Measurements from ENCODE around the gene LILRB3.
"Not testable (repeated sequence)": the region's sequence is repeated elsewhere in the genome, so short reads cannot be mapped to it uniquely, and the experiment has no call there.

The LILRB3 gene

GRCh38 chr19:54242234-54242633 is 19.4 kb upstream of the LILRB3 start:
- DNase-seq, result not testable (repeated sequence)

GRCh38 chr19:54240372-54241336 is 17.8 kb upstream of the LILRB3 start:
- DNase-seq, result not testable (repeated sequence)

- DNase-seq, result not testable (repeated sequence)
Measured at GRCh38 chr19:54239491-54240371, 16.9 kb upstream of the LILRB3 start.

- DNase-seq, result no peak
Measured at GRCh38 chr19:54233941-54234340, 11.1 kb upstream of the LILRB3 start.

- peak; percentile 80 for DNase-seq
Measured at GRCh38 chr19:54231077-54231931, 8.5 kb upstream of the LILRB3 start.

GRCh38 chr19:54230031-54230430 is 7.2 kb upstream of the LILRB3 start:
- DNase-seq, result no peak

GRCh38 chr19:54229146-54229545 is 6.3 kb upstream of the LILRB3 start:
- DNase-seq, result no peak

- DNase-seq, result not testable (repeated sequence)
Measured at GRCh38 chr19:54224619-54225018, 1.8 kb upstream of the LILRB3 start.

GRCh38 chr19:54223937-54224281 is 1.1 kb upstream of the LILRB3 start:
- not testable (repeated sequence) for DNase-seq

GRCh38 chr19:54223277-54223936 is 600 bp upstream of the LILRB3 start:
- DNase-seq, result not testable (repeated sequence)

- DNase-seq, result not testable (repeated sequence)
Measured at GRCh38 chr19:54221947-54222346, 860 bp downstream of the LILRB3 start.

GRCh38 chr19:54219702-54220101 is 3.1 kb downstream of the LILRB3 start:
- DNase-seq, result not testable (repeated sequence)

GRCh38 chr19:54218960-54219661 is 3.7 kb downstream of the LILRB3 start:
- DNase-seq, result no peak

- no peak for DNase-seq
Measured at GRCh38 chr19:54218259-54218658, 4.5 kb downstream of the LILRB3 start.

- not testable (repeated sequence) for DNase-seq
Measured at GRCh38 chr19:54217517-54218247, 5.1 kb downstream of the LILRB3 start.

GRCh38 chr19:54216869-54217268 is 5.9 kb downstream of the LILRB3 start:
- no peak for DNase-seq

- not testable (repeated sequence) for DNase-seq
Measured at GRCh38 chr19:54214734-54215133, 8.1 kb downstream of the LILRB3 start.

GRCh38 chr19:54214217-54214616 is 8.6 kb downstream of the LILRB3 start:
- DNase-seq, result not testable (repeated sequence)

- no peak for DNase-seq
Measured at GRCh38 chr19:54211235-54211634, 11.6 kb downstream of the LILRB3 start.

GRCh38 chr19:54209811-54210494 is 12.9 kb downstream of the LILRB3 start:
- DNase-seq, result peak; percentile 66
